CD14-positive monocyte (primary cell): ENCODE measurements around the gene LARP1. TPM values are rescaled to one million over a fixed set of nuclear protein-coding genes. Genes with fewer than 3 reads are reported as not detected.
A peak's percentile ranks its signal among the peaks of the same experiment; 100 is the strongest.

Experiments used
- DNase-seq, 3 donors: peaks; one replicate each; pipeline ENCODE4 v3.0.0-alpha.2; 2011 to 2022
- H2AFZ ChIP-seq: 2 replicates; pipeline ENCODE4 v1.6.0; 2012; ENCODE audit warnings: mild to moderate bottlenecking, low read depth, low read length, inconsistent platforms; ENCODE audit not compliant: insufficient read depth, poor library complexity, severe bottlenecking
- H3K27ac ChIP-seq, 2 donors: 1 replicate in 1 of 2; 2 replicates in 1 of 2; pipeline ENCODE4 v1.5.1; 2012 to 2013; ENCODE audit warnings: low read length in 2 of 2, control low read depth in 1 of 2, inconsistent platforms in 1 of 2, low read depth in 1 of 2, mild to moderate bottlenecking in 1 of 2
- H3K27me3 ChIP-seq, 2 donors: one replicate each; pipeline versions ENCODE4 v1.6.0 to v1.6.1; 2011 to 2013; ENCODE audit warnings: low read length in 2 of 2; ENCODE audit not compliant: control insufficient read depth in 2 of 2, insufficient read depth in 2 of 2
- H3K36me3 ChIP-seq, 2 donors: replicated peaks in 1 of 2; 1 replicate in 1 of 2; 2 replicates in 1 of 2; pipeline versions ENCODE4 v1.5.1 to v1.6.1; 2012 to 2013; ENCODE audit warnings: low read length in 2 of 2, control low read depth in 1 of 2, inconsistent platforms in 1 of 2, mild to moderate bottlenecking in 1 of 2; ENCODE audit not compliant: insufficient read depth in 2 of 2, control insufficient read depth in 1 of 2
- H3K4me1 ChIP-seq, 2 donors: 1 replicate in 1 of 2; 2 replicates in 1 of 2; pipeline versions ENCODE4 v1.5.1 to v1.6.1; 2012 to 2013; ENCODE audit warnings: low read length in 2 of 2, control low read depth in 1 of 2, inconsistent platforms in 1 of 2, mild to moderate bottlenecking in 1 of 2, moderate library complexity in 1 of 2; ENCODE audit not compliant: insufficient read depth in 2 of 2, control insufficient read depth in 1 of 2
- H3K4me2 ChIP-seq: replicated peaks from 2 replicates; pipeline ENCODE3; 2012; ENCODE audit warnings: low read length, moderate library complexity, mild to moderate bottlenecking; ENCODE audit not compliant: poor library complexity, severe bottlenecking; ENCODE audit errors: extremely low read depth
- H3K4me3 ChIP-seq, 3 experiments: fragments of 200-600 bp in 1 of 3; sonication (generic) in 1 of 3; replicated peaks in 1 of 3; 1 replicate in 2 of 3; 2 replicates in 1 of 3; pipeline ENCODE4 v1.5.1; 2011 to 2013; ENCODE audit warnings: low read length in 3 of 3, mild to moderate bottlenecking in 3 of 3, control low read depth in 2 of 3, low read depth in 2 of 3, inconsistent platforms in 1 of 3, moderate library complexity in 1 of 3
- H3K79me2 ChIP-seq: 2 replicates; pipeline ENCODE4 v1.6.0; 2012; ENCODE audit warnings: mild to moderate bottlenecking, control low read depth, inconsistent platforms, low read length, moderate library complexity; ENCODE audit not compliant: insufficient read depth
- H3K9ac ChIP-seq: 2 replicates; pipeline ENCODE4 v1.6.0; 2017; ENCODE audit warnings: low read length, mild to moderate bottlenecking; ENCODE audit not compliant: insufficient read depth, poor library complexity, severe bottlenecking
- H3K9me3 ChIP-seq, 2 donors: replicated peaks in 1 of 2; 1 replicate in 1 of 2; 2 replicates in 1 of 2; pipeline versions ENCODE4 v1.5.1 to v1.6.1; 2012 to 2013; ENCODE audit warnings: low read length in 2 of 2, control low read depth in 1 of 2; ENCODE audit not compliant: control insufficient read depth in 1 of 2, insufficient read depth in 1 of 2
- H4K20me1 ChIP-seq: 2 replicates; pipeline ENCODE4 v1.6.0; 2012; ENCODE audit warnings: mild to moderate bottlenecking, low read length, control low read depth, moderate library complexity; ENCODE audit not compliant: insufficient read depth
- H3K27ac Mint-ChIP-seq, 7 donors: one replicate each; pipeline ENCODE4 v1.8.0; 2020; ENCODE audit warnings: mild to moderate bottlenecking in 7 of 7, mixed read lengths in 7 of 7, moderate library complexity in 6 of 7, inconsistent platforms in 2 of 7
- H3K27me3 Mint-ChIP-seq, 3 donors: one replicate each; pipeline ENCODE4 v1.8.0; 2021 to 2022; ENCODE audit warnings: low read depth in 3 of 3, mild to moderate bottlenecking in 3 of 3, mixed read lengths in 3 of 3, moderate library complexity in 3 of 3, inconsistent platforms in 1 of 3
- H3K36me3 Mint-ChIP-seq, 2 donors: one replicate each; pipeline ENCODE4 v1.8.0; 2020; ENCODE audit warnings: mixed read lengths in 2 of 2, inconsistent platforms in 1 of 2, mild to moderate bottlenecking in 1 of 2
- H3K4me1 Mint-ChIP-seq: one replicate; pipeline ENCODE4 v1.8.0; 2020; ENCODE audit warnings: mild to moderate bottlenecking, mixed read lengths
- H3K4me3 Mint-ChIP-seq, 2 donors: one replicate each; pipeline ENCODE4 v1.8.0; 2020; ENCODE audit warnings: mild to moderate bottlenecking in 2 of 2, mixed read lengths in 2 of 2, moderate library complexity in 1 of 2
- H3K9me3 Mint-ChIP-seq, 7 donors: one replicate each; pipeline ENCODE4 v1.8.0; 2020 to 2022; ENCODE audit warnings: mixed read lengths in 7 of 7, mild to moderate bottlenecking in 6 of 7, moderate library complexity in 6 of 7, inconsistent platforms in 2 of 7
- CTCF ChIP-seq: fragments of 200-600 bp; IDR thresholded peaks from one replicate; pipeline ENCODE4 v1.8.0; 2022; ENCODE audit warnings: antibody characterized with exemption, mild to moderate bottlenecking
- WGBS: methylation state at CpG from one replicate; pipeline ENCODE4 v1.1.5; 2013; ENCODE audit warnings: missing lambda C conversion rate; ENCODE audit not compliant: insufficient coverage; 5-methylcytosine and 5-hydroxymethylcytosine counted together
- intact Hi-C, 2 donors: fragments of 100-400 bp; cut with micrococcal nuclease; formaldehyde crosslinking; loops; one replicate each; pipeline versions ENCODE4 v1.15.0 to v1.15.1; 2023
- polyA plus RNA-seq, 3 donors: library from polyadenylated mRNA; depleted of rRNA in 1 of 3; unstranded in 2 of 3; stranded (reverse) in 1 of 3; fragments of 300-500 nt in 2 of 3; fragments of >200 nt in 1 of 3; fragmentation: Illumina TruSeq in 2 of 3; gene quantifications; 1 replicate in 2 of 3; 2 replicates in 1 of 3; pipeline ENCODE4 v1.2.3, GENCODE V29; 2012 to 2021

LARP1 gene
- polyA plus RNA-seq, 3 donors: 4.7 to 55.0 (median 5.8) TPM

GRCh38 chr5:154823605-154824004, 68.4 kb downstream of the LARP1 start:
- Histone ChIP-seq H2AFZ (no peak overlapping the region), H3K27me3 (no peaks in the 10 kb centered on the region), H3K9me3 (no peaks in the 10 kb centered on the region), H3K36me3 (peaks cover 12 to 24% of the 10 kb centered on the region in 2 donors), H3K27ac (peak overlapping the region in 1 of 2 donors; percentile 34), H3K4me3 (no peak overlapping the region), H3K4me1 (peaks cover 8% of the 10 kb centered on the region in 2 donors), H3K4me2 (no peak overlapping the region), H3K9ac (no peak overlapping the region), H3K79me2 (no peaks in the 10 kb centered on the region), H4K20me1 (peaks cover 15% of the 10 kb centered on the region)
- Mint-ChIP-seq H3K4me3 (no peak overlapping the region), H3K27me3 (no peaks in the 10 kb centered on the region), H3K36me3 (peaks cover 29 to 39% of the 10 kb centered on the region in 2 donors), H3K4me1 (peaks cover 11% of the 10 kb centered on the region), H3K27ac (peak overlapping the region in 1 of 7 donors; percentile 14), H3K9me3 (no peaks in the 10 kb centered on the region)
- intact Hi-C loops: no loop called here
- WGBS: 100% methylated on average over 2 of the region's 4 CpGs
- no peak for TF ChIP-seq CTCF
- DNase-seq: no peak

- no peak overlapping the region for H2AFZ ChIP-seq
- H3K27ac ChIP-seq: no peak overlapping the region
- Mint-ChIP-seq H3K27ac (no peak overlapping the region), H3K4me1 (peaks cover 11% of the 10 kb centered on the region), H3K4me3 (no peak overlapping the region), H3K27me3 (peaks cover 0 to 2% (median 2%) of the 10 kb centered on the region in 3 donors), H3K9me3 (no peaks in the 10 kb centered on the region), H3K36me3 (peaks cover 26 to 35% of the 10 kb centered on the region in 2 donors)
- H3K79me2 ChIP-seq: no peaks in the 10 kb centered on the region
- H3K9ac ChIP-seq: no peak overlapping the region
- H3K27me3 ChIP-seq: no peaks in the 10 kb centered on the region
- no peak for DNase-seq
- intact Hi-C loops: no loop called here
- no peak overlapping the region for H3K4me3 ChIP-seq
- H4K20me1 ChIP-seq: peaks cover 15% of the 10 kb centered on the region
- H3K9me3 ChIP-seq: no peaks in the 10 kb centered on the region
- peaks cover 8% of the 10 kb centered on the region in 2 donors for H3K4me1 ChIP-seq
- no peak for TF ChIP-seq CTCF
- peaks cover 11 to 19% of the 10 kb centered on the region in 2 donors for H3K36me3 ChIP-seq
- WGBS: no CpG with 5 or more reads among the region's 2 CpGs
- no peak overlapping the region for H3K4me2 ChIP-seq
Measured at GRCh38 chr5:154824070-154824469, 68.9 kb downstream of the LARP1 start.
